ENCODE data around the gene NUP93. TPM values are rescaled to one million over a fixed set of nuclear protein-coding genes. Genes with fewer than 3 reads are reported as not detected.

NUP93 gene
- total and polyA plus RNA-seq, 2 of the 8 experiments (the other 6 are each of a cell fraction or from before 2014, with no cell fraction given), result 147 to 201 TPM

DNA sequence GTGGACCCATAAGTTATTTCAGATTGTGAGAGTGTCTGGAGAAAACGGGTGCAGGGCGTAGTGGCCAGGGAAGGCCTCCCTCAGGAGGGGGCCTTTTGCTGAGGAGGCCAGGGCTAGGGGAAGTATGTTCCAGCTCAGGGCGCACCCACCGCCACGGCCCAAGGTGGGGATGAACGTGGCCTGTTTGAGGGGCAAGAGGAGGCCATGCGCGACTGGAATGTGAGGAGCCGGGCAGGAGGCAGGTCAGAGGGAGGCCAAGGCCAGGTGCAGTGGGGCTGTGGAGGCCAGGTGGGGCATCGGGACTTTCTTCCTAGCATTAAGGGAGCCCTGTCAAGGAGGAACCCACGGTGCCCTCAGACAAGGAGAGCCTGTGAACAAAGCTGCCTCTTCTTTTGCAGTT is 161.8 kb downstream of the NUP93 start:
- H2AK5ac ChIP-seq (ENCODE audit: low read depth, low read length), result no peak overlapping the region
- WGBS, 2 experiments (ENCODE audit: extremely low coverage in 1 of 2, insufficient coverage in 1 of 2, insufficient read length in 1 of 2, insufficient replicate concordance in 2 of 2, low coverage in 1 of 2, low lambda C conversion rate in 2 of 2, missing lambda C conversion rate in 1 of 2), result 91% methylated on average over 11 of the region's 11 CpGs; no CpG with 5 or more reads in 1 of the 2 experiments

More for the DNA sequence above, 161.8 kb downstream of the NUP93 start:
- H4K8ac ChIP-seq (ENCODE audit: extremely low read depth, insufficient read depth, low read length), result no peak overlapping the region; the same call in 1 of the 2 replicates
- H2BK20ac ChIP-seq (ENCODE audit: low read length), result no peak overlapping the region
- no peak overlapping the region for H3K23ac ChIP-seq (ENCODE audit: insufficient read length)
- no peak overlapping the region for H3K18ac ChIP-seq (ENCODE audit: extremely low read depth, low read length)
- H3K4me3 ChIP-seq (ENCODE audit: extremely low read depth in 1 of 4, insufficient read depth in 2 of 4, low read depth in 3 of 4, low read length in 4 of 4), result no peak overlapping the region
- H3K27me3 ChIP-seq (replicated peaks in 1 of 4; ENCODE audit: control insufficient read depth in 3 of 4, extremely low read depth in 1 of 4, insufficient read depth in 3 of 4, low read length in 3 of 4), result no peaks in the 10 kb centered on the region
- H2AFZ ChIP-seq (ENCODE audit: low read length), result no peak overlapping the region
- ChIA-PET POLR2A (ENCODE audit: partially characterized antibody) (interaction anchor here (1.0 to 5.5 kb wide), 3 partner anchors 39 to 52 kb away, joined by 3 to 18 read pairs (median 4); partner anchors contain the start of gene HERPUD1), CTCF (ENCODE audit: partially characterized antibody) (interaction anchor here (0.6 to 2.7 kb wide), 4 partner anchors 28 to 1615 kb away, joined by 3 to 7 read pairs (median 4); partner anchors contain the start of gene SLC12A3)
- no peak overlapping the region for H2BK5ac ChIP-seq (ENCODE audit: low read depth, low read length)
- H4K5ac ChIP-seq (ENCODE audit: insufficient read length, low read depth, low read length), result no peak overlapping the region
- no peak overlapping the region for H4K91ac ChIP-seq (replicated peaks; ENCODE audit: insufficient read length, low read length)
- no peak for DNase-seq (ENCODE audit: low read depth in 1 of 2, low spot score in 2 of 2)
- H2BK12ac ChIP-seq (ENCODE audit: low read depth, low read length), result no peak overlapping the region
- H3K27ac ChIP-seq (ENCODE audit: low read depth, low read length), result no peak overlapping the region
- no peak overlapping the region for H2BK120ac ChIP-seq (replicated peaks; ENCODE audit: low read depth, low read length)
- no peak overlapping the region for H3K9ac ChIP-seq (replicated peaks in 1 of 4; ENCODE audit: extremely low read depth in 1 of 4, low read depth in 3 of 4, low read length in 3 of 4)
- H3K23me2 ChIP-seq (ENCODE audit: low read depth, low read length), result no peaks in the 10 kb centered on the region
- H3K79me2 ChIP-seq (ENCODE audit: control insufficient read depth in 1 of 2, insufficient read depth in 2 of 2, low read length in 2 of 2), result no peaks in the 10 kb centered on the region
- H3K9me3 ChIP-seq (ENCODE audit: insufficient read depth in 2 of 2, low read depth in 1 of 2, low read length in 1 of 2), result peaks cover 0 to 4% of the 10 kb centered on the region in 2 experiments; a peak in 2 of 4 replicates
- no peak overlapping the region for H2BK15ac ChIP-seq (ENCODE audit: low read length)
- no peaks in the 10 kb centered on the region for H4K20me1 ChIP-seq (replicated peaks in 1 of 2; ENCODE audit: control insufficient read depth in 1 of 2, insufficient read depth in 2 of 2, low read length in 2 of 2)
- no peaks in the 10 kb centered on the region for H3K36me3 ChIP-seq (ENCODE audit: control insufficient read depth in 2 of 4, insufficient read depth in 4 of 4, low read length in 3 of 4)
- no peak overlapping the region for H3K4ac ChIP-seq (replicated peaks; ENCODE audit: insufficient read length, low read depth, low read length)
- TF ChIP-seq PHF8 (conservative IDR thresholded peaks at IDR 0.05; ENCODE audit: low read depth, low read length) (no peak), EGR1 (IDR thresholded peaks at IDR 0.05; ENCODE audit: borderline replicate concordance, low read depth, low read length) (no peak), RAD21 (IDR thresholded peaks at IDR 0.05 in 1 of 2, conservative IDR thresholded peaks at IDR 0.05 in 1 of 2; ENCODE audit: low read depth in 2 of 2, low read length in 2 of 2) (no peak)
- H3K56ac ChIP-seq (replicated peaks; ENCODE audit: insufficient read length, low read depth, low read length), result no peak overlapping the region
- no peak for FAIRE-seq
- no peaks in the 10 kb centered on the region for H3K4me1 ChIP-seq (replicated peaks in 1 of 4; ENCODE audit: control insufficient read depth in 3 of 4, insufficient read depth in 4 of 4, low read length in 3 of 4)
- no peak overlapping the region for H3K14ac ChIP-seq (ENCODE audit: insufficient read length)
- H3K79me1 ChIP-seq (ENCODE audit: low read depth, low read length), result no peaks in the 10 kb centered on the region
- no peak overlapping the region for H3K4me2 ChIP-seq (ENCODE audit: insufficient read depth in 1 of 2, low read depth in 2 of 2, low read length in 2 of 2)

Measured in H1 (cell line).